GM18867 (cell line): ENCODE measurements around the gene MYD88.
A peak's percentile ranks its signal among the peaks of the same experiment; 100 is the strongest.
"Not testable (repeated sequence)": the region's sequence is repeated elsewhere in the genome, so short reads cannot be mapped to it uniquely, and the experiment has no call there.

Experiments
- ATAC-seq: cut with Tn5 transposase; IDR thresholded peaks from one replicate; pipeline ENCODE4 v1.9.1; 2021; ENCODE audit warnings: mild to moderate bottlenecking, moderate library complexity; ENCODE audit not compliant: unreplicated experiment

The MYD88 gene

GRCh38 chr3:38125305-38126120 is 12.9 kb upstream of the MYD88 start:
- ATAC-seq, result no peak

GRCh38 chr3:38126121-38126892 is 12.2 kb upstream of the MYD88 start:
- ATAC-seq, result no peak

- no peak for ATAC-seq
These were observed 10.7 kb upstream of the MYD88 start for GRCh38 chr3:38127611-38128302.

GRCh38 chr3:38128303-38128655 is 10.2 kb upstream of the MYD88 start:
- ATAC-seq, result no peak

GRCh38 chr3:38129058-38129457 is 9.4 kb upstream of the MYD88 start:
- no peak for ATAC-seq

GRCh38 chr3:38130631-38131065 is 7.8 kb upstream of the MYD88 start:
- ATAC-seq, result no peak

GRCh38 chr3:38131621-38132369 is 6.7 kb upstream of the MYD88 start:
- no peak for ATAC-seq

- ATAC-seq, result no peak
These were observed 5.3 kb upstream of the MYD88 start for GRCh38 chr3:38133209-38133556.

GRCh38 chr3:38133557-38134405 is 4.7 kb upstream of the MYD88 start:
- ATAC-seq, result no peak

GRCh38 chr3:38134517-38135143 is 3.8 kb upstream of the MYD88 start:
- not testable (repeated sequence) for ATAC-seq

GRCh38 chr3:38135621-38136277 is 2.7 kb upstream of the MYD88 start:
- ATAC-seq, result not testable (repeated sequence)

GRCh38 chr3:38136393-38136776 is 2.1 kb upstream of the MYD88 start:
- no peak for ATAC-seq

- ATAC-seq, result peak; percentile 90
These were observed 1.5 kb upstream of the MYD88 start, which contains the start of gene ACAA1 for GRCh38 chr3:38136777-38137614. ACAA1 (minus strand) TSS chr3:38137127; CDS start chr3:38137035, 92 bp downstream.

GRCh38 chr3:38137615-38138348 is 679 bp upstream of the MYD88 start:
- ATAC-seq, result no peak

GRCh38 chr3:38139191-38139590 is 730 bp downstream of the MYD88 start:
- no peak for ATAC-seq

GRCh38 chr3:38139652-38140051 is 1.2 kb downstream of the MYD88 start:
- no peak for ATAC-seq
